ENCODE results near the gene GNA12.
"Not testable (repeated sequence)": the region's sequence is repeated elsewhere in the genome, so short reads cannot be mapped to it uniquely, and the experiment has no call there.

The GNA12 gene

GRCh38 chr7:2680792-2681490, 163.2 kb downstream of the GNA12 start:
- peak in 54 of 58 donors; percentile 13 to 91 (median 72) for DNase-seq

- no peak for DNase-seq
Measured at GRCh38 chr7:2680256-2680655, 163.9 kb downstream of the GNA12 start.

- DNase-seq, result peak in 7 of 58 donors; percentile 22 to 45 (median 29)
Measured at GRCh38 chr7:2679135-2680127, 164.7 kb downstream of the GNA12 start.

- not testable (repeated sequence) for DNase-seq
Measured at GRCh38 chr7:2678454-2678853, 165.7 kb downstream of the GNA12 start.
